ENCODE measurements around the gene SERP2. TPM values are rescaled to one million over a fixed set of nuclear protein-coding genes. Genes with fewer than 3 reads are reported as not detected.

The SERP2 gene
- total RNA-seq, 4 donors from 2014 or later = 0.76 to 3.7 (median 1.7) TPM

DNA sequence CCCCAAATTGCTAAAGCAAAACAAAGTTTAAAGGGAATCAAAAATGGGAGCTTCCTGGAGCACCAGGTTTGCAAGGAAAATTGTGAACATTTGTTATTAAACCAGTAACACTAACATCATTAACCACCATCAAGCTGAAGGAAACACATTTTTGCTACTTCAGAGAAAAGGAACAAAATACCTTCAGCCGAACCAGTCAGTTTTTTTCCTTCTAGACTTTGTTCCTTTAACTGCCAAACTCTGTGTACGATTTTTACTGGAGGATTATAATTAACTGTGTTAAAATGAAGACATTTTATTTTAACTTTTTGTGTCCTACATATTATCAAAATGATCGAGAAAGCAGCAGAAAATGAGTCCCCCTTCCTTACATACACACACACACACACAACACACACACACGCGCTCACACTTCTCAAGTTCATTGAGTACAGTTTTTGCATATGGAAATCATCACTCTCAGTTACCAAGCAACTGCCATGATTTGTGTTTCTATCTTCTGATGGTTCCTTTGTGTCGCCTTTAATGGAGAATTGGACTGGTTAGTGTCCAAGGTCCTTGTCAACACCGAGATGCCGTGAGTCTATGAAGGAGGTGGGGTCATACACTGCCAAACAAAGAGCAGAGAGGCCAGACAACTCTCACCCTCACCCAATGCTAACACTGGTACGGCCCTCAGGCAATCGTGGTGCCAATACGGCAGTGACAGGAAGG, 9.8 kb upstream of the SERP2 start:
- TF ChIP-seq, protein P1, sequence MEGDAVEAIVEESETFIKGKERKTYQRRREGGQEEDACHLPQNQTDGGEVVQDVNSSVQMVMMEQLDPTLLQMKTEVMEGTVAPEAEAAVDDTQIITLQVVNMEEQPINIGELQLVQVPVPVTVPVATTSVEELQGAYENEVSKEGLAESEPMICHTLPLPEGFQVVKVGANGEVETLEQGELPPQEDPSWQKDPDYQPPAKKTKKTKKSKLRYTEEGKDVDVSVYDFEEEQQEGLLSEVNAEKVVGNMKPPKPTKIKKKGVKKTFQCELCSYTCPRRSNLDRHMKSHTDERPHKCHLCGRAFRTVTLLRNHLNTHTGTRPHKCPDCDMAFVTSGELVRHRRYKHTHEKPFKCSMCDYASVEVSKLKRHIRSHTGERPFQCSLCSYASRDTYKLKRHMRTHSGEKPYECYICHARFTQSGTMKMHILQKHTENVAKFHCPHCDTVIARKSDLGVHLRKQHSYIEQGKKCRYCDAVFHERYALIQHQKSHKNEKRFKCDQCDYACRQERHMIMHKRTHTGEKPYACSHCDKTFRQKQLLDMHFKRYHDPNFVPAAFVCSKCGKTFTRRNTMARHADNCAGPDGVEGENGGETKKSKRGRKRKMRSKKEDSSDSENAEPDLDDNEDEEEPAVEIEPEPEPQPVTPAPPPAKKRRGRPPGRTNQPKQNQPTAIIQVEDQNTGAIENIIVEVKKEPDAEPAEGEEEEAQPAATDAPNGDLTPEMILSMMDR (IDR thresholded peaks at IDR 0.05 in 4 of 5, conservative IDR thresholded peaks at IDR 0.05 in 1 of 5) = no peak
- no peak for TF ChIP-seq POLR2A (IDR thresholded peaks at IDR 0.05)
- intact Hi-C loops (cut with DNase I; ENCODE audit: low total_unique reads) (no loop called here), in situ Hi-C loops (cut with MboI; ENCODE audit: low sequenced_read_pairs in 4 of 4) (no loop called here)
- Histone ChIP-seq H3K27ac (no peak overlapping the region), H3K4me3 (no peak overlapping the region), H3K36me3 (no peaks in the 10 kb centered on the region), H3K27me3 (no peaks in the 10 kb centered on the region), H3K9me3 (no peaks in the 10 kb centered on the region), H3K4me1 (no peaks in the 10 kb centered on the region)
- ATAC-seq (no peak), DNase-seq (no peak)

DNA sequence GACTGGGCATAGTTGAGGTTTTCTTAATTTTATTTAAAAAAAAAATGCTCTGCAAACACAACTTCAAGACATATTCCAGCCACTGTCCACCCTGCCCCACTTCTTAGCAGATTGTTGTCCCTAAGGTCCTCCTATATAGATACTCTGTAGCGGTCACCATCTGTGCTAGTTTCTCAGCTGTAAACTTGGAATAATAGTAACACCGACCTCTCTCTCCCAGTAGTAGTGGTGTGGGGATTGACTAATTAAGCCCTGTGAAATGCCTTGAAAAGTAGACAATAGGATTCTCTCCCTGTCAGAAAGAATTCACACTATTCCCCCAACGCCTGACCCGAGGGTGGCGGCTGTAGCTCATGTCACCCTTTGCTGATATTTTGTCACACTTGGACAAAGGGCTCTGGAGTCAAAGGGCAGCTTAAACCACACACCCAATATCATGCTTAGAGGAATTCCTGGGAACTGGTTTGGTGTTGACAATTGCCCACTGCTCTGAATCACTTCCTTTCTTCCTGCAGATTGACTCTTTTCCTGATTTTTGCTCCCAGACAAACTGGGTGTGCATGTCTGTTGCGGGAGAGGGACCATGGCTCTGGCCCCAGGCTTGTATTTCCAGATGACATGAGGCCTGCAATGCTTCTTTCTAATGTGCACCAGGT, 9.2 kb upstream of the SERP2 start:
- no peak overlapping the region for H3K27ac ChIP-seq
- DNase-seq (no peak), ATAC-seq (no peak)
- in situ Hi-C loops (cut with MboI; ENCODE audit: low sequenced_read_pairs in 4 of 4) = no loop called here
- H3K9me3 ChIP-seq = no peaks in the 10 kb centered on the region
- H3K36me3 ChIP-seq = no peaks in the 10 kb centered on the region
- no peaks in the 10 kb centered on the region for H3K27me3 ChIP-seq
- H3K4me1 ChIP-seq = no peaks in the 10 kb centered on the region
- no peak overlapping the region for H3K4me3 ChIP-seq
- intact Hi-C loops (cut with DNase I; ENCODE audit: low total_unique reads) = no loop called here
- TF ChIP-seq, protein P1 (IDR thresholded peaks at IDR 0.05 in 4 of 5, conservative IDR thresholded peaks at IDR 0.05 in 1 of 5) = no peak
- TF ChIP-seq POLR2A (IDR thresholded peaks at IDR 0.05) = no peak

DNA sequence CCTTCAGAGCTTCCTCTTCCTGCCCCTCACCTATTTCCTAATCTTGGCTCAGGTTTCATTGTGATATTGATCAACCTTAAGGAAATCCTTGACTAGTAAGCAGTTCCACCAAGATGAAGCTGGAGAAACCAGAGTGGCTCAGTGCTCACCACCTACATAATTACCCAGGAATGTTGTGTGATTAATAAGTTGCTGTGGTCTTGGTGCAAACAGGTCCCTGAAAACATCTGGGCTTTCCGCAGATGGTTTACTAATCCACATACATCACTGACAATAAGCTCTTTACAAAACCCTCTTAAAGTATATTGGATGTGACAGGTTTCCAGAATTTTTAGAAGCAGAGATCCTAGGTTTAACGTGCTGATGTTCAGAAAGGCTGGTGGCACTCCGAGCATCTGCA, 8.6 kb upstream of the SERP2 start:
- TF ChIP-seq, protein P1 (IDR thresholded peaks at IDR 0.05 in 4 of 5, conservative IDR thresholded peaks at IDR 0.05 in 1 of 5) = no peak
- TF ChIP-seq POLR2A (IDR thresholded peaks at IDR 0.05) = no peak
- no peaks in the 10 kb centered on the region for H3K36me3 ChIP-seq
- no peak for ATAC-seq
- intact Hi-C loops (cut with DNase I; ENCODE audit: low total_unique reads) (no loop called here), in situ Hi-C loops (cut with MboI; ENCODE audit: low sequenced_read_pairs in 4 of 4) (no loop called here)
- no peak overlapping the region for H3K27ac ChIP-seq
- H3K27me3 ChIP-seq = no peaks in the 10 kb centered on the region
- no peaks in the 10 kb centered on the region for H3K9me3 ChIP-seq
- H3K4me3 ChIP-seq = no peak overlapping the region
- no peaks in the 10 kb centered on the region for H3K4me1 ChIP-seq
- no peak for DNase-seq

DNA sequence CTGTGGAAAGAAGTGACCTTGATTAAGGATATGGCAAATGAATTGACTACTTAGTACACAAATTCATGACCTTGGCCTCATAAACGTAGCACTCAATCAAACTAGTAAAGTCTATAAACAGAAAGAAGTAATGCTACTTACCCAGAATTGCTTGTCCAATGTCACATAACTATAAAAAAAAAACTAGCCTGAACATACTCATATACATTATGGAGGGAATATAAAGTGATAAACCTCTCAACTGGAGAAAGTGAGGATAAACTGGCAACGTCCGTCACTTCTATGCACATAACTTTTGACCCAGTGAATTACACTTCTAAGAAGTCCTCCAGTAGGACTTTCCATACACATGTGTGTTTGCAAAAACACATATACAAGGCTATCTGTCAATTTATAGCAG, 7.7 kb upstream of the SERP2 start:
- DNase-seq (no peak), ATAC-seq (no peak)
- Histone ChIP-seq H3K9me3 (no peaks in the 10 kb centered on the region), H3K4me1 (no peaks in the 10 kb centered on the region), H3K27me3 (no peaks in the 10 kb centered on the region), H3K4me3 (no peak overlapping the region), H3K36me3 (no peaks in the 10 kb centered on the region), H3K27ac (no peak overlapping the region)
- TF ChIP-seq, protein P1 (IDR thresholded peaks at IDR 0.05 in 4 of 5, conservative IDR thresholded peaks at IDR 0.05 in 1 of 5) = no peak
- TF ChIP-seq POLR2A (IDR thresholded peaks at IDR 0.05) = no peak
- in situ Hi-C loops (cut with MboI; ENCODE audit: low sequenced_read_pairs in 4 of 4) = no loop called here
- intact Hi-C loops (cut with DNase I; ENCODE audit: low total_unique reads) = no loop called here

All from gastrocnemius medialis (tissue), 4 donors.